Measurements from ENCODE around the gene TEX38.
"Not testable (repeated sequence)": the region's sequence is repeated elsewhere in the genome, so short reads cannot be mapped to it uniquely, and the experiment has no call there.

TEX38 gene

DNA sequence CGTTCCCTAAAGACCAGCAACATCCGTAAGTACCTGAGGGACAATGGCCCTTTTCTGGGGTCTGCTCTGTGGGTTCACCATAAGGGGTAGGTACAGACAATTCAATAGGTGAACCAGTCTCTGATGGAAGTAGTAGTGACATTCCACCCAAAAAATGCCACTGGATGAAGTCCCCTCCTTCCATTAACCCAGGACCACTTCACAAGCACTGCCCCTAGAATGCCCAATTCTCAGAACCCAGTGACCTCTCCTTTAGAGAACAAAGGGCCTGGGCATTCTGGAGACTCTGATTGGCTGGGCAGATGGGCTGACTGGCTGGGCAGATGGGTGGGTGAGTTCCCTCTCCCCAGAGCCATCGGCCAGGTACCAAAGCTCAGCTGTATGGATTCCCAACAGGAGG is at the start of gene TEX38:
TSS of gene TEX38 (plus strand) at position 301 of the 400 bp plus-strand sequence. CDS start at position 382, 81 bp downstream.
- DNase-seq (ENCODE audit: low read depth): no peak

DNA sequence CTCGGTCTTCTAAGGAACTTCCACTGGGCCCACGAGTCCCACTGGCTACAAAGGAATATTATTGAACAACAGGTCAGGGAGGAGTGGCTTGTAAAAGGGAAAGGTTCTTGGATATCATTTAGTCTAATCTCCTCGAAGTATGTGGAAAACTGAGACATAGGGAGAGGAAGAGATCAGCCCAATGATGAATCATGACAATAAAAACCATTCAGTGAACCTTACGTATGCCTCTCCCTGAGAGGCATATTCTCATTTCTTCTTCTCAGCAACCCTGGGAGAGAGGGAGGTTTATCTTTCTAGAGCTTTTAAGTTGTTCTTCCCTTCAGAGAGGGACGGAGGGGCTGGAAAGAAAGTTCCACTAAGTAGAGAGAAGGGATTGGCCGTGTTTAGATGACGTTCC is 49.7 kb upstream of the TEX38 start:
- DNase-seq (ENCODE audit: low read depth): peak; percentile 9

- peak; percentile 21 for DNase-seq (ENCODE audit: low read depth)
Observed at GRCh38 chr1:46622344-46622743, 49.3 kb upstream of the TEX38 start.

GRCh38 chr1:46623743-46624644 is 47.7 kb upstream of the TEX38 start:
- no peak for DNase-seq (ENCODE audit: low read depth)

GRCh38 chr1:46630719-46631118 is 40.9 kb upstream of the TEX38 start:
- DNase-seq (ENCODE audit: low read depth): no peak

- DNase-seq (ENCODE audit: low read depth): no peak
Observed at GRCh38 chr1:46635205-46635604, 36.4 kb upstream of the TEX38 start.

DNA sequence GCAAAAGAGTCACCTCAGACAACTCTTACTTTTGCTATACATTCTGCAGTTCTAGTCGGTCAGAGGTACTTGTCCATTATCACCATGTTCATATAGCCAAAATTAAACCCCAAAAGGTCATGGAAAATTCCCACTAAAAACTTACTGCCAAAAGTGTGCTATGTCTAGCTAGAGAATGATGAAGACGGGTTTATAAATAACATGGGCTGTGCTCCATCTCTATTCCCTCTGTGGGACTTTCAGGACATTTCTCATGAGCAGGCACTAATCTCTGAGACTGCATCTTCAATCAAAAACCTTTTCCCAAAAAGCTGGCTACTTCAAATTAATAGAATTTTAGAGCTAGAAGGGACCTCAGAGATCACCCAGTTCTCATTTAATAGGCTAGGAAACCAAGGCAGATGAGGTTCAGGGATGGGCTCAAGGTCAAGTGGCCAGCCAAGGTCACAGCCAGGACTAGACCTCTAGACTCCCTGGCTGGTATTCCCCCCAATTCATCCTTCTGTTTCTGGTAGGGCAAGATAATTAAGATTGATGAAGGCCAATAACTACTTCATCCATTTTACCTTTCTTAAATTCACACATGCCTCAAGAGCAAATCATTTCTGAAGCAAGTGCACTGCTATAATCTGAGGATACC is 34.1 kb upstream of the TEX38 start:
- DNase-seq (ENCODE audit: low read depth): no peak

GRCh38 chr1:46638921-46639320 is 32.7 kb upstream of the TEX38 start:
- DNase-seq (ENCODE audit: low read depth): no peak

DNA sequence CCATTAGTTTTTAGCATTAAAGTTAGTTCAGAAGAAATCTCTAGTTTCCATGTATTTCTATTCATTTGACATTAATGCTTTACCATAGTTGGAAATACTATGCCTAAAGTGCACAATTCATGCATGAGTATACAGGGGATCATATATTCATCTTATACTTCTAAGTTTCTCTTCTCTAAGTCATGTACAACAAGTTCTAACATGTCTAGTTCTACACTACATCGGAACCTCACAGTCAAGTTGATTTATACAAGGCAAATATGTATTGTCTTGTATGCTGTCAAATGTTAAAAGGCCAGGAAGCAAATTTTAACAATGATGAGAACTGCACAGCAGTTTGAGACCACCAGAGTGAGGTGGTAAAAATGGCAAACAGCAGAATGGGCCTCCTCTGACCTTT is 32.1 kb upstream of the TEX38 start:
- no peak for DNase-seq (ENCODE audit: low read depth)

GRCh38 chr1:46642115-46642680 is 29.5 kb upstream of the TEX38 start:
- no peak for DNase-seq (ENCODE audit: low read depth)

DNA sequence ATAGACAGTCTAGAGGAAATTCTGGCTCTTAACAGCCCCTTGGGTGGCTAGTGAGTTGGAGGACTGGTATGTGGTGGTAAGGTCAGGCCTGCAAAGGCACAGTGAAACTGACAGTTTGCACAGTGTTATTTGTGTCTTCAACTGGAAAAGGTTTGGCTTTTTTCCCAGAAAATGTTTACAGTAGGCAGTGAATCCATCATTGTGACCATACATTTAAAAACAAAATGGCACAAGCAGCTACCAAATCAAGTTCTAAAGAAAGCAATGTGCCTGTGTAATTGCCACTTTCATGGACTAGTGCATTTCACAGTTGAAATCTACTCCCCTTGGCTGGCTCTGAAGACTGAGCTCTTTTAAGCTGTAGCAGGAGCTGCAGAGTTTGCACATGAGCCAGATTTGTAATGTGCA is 28.3 kb upstream of the TEX38 start:
- DNase-seq (ENCODE audit: low read depth): peak; percentile 63

- no peak for DNase-seq (ENCODE audit: low read depth)
Observed at GRCh38 chr1:46645815-46646214, 25.8 kb upstream of the TEX38 start.

- no peak for DNase-seq (ENCODE audit: low read depth)
Observed at GRCh38 chr1:46646331-46646730, 25.3 kb upstream of the TEX38 start.

DNA sequence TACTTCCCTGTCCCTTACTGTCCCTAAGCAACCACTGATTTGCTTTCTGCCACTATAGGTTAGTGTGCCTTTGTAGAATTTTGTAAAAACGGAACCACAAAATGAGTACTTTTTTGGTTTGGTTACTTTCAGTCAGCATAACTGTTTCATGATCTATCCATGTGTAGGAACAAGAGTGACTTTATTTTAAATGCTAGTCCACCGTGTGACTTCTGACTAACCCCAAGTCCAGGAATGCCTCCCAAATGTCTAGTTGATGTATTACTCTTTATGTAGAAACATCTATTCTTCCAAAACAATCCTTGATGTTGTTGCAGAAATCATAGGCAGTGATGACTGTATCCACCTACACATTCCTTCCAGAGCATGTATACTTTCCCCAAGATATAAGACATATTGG is 24.8 kb upstream of the TEX38 start:
- DNase-seq (ENCODE audit: low read depth): no peak

GRCh38 chr1:46647611-46648010 is 24.0 kb upstream of the TEX38 start:
- no peak for DNase-seq (ENCODE audit: low read depth)

DNA sequence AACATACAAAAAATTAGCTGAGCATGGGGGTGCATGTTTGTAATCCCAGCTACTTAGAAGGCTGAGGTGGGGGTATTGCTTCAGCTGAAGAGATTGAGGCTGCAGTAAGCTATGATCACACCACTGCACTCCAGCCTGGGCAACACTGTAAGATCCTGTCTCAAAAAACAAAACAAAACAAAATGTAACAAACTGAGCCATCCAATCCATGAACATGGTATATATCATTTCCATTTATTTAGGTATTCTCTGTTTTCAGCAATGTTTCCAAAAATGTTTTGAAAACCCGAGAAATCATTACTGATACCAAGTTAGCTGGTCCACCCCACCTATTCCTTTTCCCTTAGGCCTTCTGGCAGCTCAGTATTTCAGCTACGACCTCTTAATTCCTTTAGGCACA is 21.9 kb upstream of the TEX38 start:
- no peak for DNase-seq (ENCODE audit: low read depth)

GRCh38 chr1:46650491-46650890 is 21.2 kb upstream of the TEX38 start:
- no peak for DNase-seq (ENCODE audit: low read depth)

GRCh38 chr1:46651152-46651551 is 20.5 kb upstream of the TEX38 start:
- DNase-seq (ENCODE audit: low read depth): not testable (repeated sequence)

- no peak for DNase-seq (ENCODE audit: low read depth)
Observed at GRCh38 chr1:46652321-46653100, 19.1 kb upstream of the TEX38 start.

DNA sequence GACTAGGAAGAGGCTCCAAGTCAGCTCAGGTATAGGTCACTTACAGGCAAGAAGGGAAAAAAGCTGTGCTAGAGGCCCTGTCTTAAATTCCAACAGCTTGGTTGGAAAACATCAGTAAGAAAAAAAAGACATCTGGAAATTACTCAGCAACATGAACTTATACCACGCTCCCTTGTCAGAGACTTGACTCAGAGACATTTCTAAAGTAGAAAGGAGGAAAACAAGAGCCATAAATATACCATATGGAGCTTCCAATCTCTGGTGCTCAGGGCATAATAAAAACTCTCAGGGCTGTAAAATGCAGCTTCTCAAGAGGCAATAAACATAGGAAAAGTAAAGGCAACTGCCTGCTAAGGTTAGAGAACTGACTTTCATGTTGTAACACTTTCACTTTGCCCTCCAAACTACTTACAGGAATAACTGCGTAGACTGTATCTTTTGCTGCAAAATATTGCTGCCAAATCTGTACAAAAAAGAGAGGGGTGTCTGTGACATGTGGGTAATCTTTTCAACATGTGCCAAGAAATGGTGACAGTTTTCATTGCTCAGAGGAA is 18.2 kb upstream of the TEX38 start:
- no peak for DNase-seq (ENCODE audit: low read depth)

DNA sequence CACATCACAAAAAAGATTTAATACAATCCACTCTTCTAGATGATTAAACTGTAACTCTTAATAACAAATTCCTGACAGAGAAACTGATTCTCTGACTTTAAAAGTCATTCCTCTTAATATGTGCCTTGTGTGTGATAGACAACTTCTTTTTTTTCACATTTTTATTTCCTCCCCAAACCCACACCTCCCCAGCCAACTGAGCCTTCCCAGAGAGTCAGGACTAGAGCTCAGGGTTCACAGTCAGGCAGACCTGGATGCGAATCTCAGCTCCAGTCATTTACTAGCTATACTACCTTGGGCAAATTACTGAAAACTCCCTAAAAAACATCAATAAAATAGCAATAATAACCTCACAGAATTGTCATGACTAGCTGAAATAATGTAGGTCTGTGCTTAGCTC is 17.6 kb upstream of the TEX38 start:
- DNase-seq (ENCODE audit: low read depth): no peak

- not testable (repeated sequence) for DNase-seq (ENCODE audit: low read depth)
Observed at GRCh38 chr1:46654698-46655097, 17.0 kb upstream of the TEX38 start.

All from stromal cell of bone marrow (primary cell).